ENCODE results near the gene PRM3. TPM values are rescaled to one million over a fixed set of nuclear protein-coding genes. Genes with fewer than 3 reads are reported as not detected.

PRM3 gene
- total RNA-seq, 3 donors from 2014 or later = not detected

DNA sequence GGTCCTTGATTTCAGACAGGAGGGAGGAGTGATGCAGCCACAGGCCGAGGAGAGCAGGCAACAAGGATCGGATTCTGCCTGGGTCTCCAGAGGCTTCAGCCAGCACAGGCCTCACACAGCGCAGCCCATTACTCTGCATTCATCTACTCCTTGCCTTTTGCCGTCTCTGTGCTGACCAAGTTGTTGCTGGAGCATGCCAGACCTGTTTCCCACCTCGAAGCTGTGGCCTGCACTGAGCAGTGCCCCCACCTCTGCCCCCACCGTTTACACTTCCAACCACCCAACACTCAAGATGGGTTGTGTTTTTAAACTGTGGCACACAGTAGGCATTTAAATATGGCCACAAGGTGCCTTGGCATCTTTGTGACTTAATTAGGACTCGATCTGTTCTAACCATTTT, 1.5 kb upstream of the PRM3 start:
- H3K4me3 ChIP-seq = no peak overlapping the region
- TF ChIP-seq, protein P1, sequence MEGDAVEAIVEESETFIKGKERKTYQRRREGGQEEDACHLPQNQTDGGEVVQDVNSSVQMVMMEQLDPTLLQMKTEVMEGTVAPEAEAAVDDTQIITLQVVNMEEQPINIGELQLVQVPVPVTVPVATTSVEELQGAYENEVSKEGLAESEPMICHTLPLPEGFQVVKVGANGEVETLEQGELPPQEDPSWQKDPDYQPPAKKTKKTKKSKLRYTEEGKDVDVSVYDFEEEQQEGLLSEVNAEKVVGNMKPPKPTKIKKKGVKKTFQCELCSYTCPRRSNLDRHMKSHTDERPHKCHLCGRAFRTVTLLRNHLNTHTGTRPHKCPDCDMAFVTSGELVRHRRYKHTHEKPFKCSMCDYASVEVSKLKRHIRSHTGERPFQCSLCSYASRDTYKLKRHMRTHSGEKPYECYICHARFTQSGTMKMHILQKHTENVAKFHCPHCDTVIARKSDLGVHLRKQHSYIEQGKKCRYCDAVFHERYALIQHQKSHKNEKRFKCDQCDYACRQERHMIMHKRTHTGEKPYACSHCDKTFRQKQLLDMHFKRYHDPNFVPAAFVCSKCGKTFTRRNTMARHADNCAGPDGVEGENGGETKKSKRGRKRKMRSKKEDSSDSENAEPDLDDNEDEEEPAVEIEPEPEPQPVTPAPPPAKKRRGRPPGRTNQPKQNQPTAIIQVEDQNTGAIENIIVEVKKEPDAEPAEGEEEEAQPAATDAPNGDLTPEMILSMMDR (IDR thresholded peaks at IDR 0.05) = no peak
- TF ChIP-seq POLR2AphosphoS5 (IDR thresholded peaks at IDR 0.05) (no peak), POLR2A (IDR thresholded peaks at IDR 0.05) (no peak)
- no peaks in the 10 kb centered on the region for H3K27me3 ChIP-seq
- intact Hi-C loops (cut with DNase I; ENCODE audit: low total_unique reads) = no loop called here
- DNase-seq (ENCODE audit: low spot score in 2 of 2) = no peak
- no peaks in the 10 kb centered on the region for H3K4me1 ChIP-seq
- H3K27ac ChIP-seq = no peak overlapping the region
- H3K9me3 ChIP-seq = no peaks in the 10 kb centered on the region
- H3K36me3 ChIP-seq = no peaks in the 10 kb centered on the region

DNA sequence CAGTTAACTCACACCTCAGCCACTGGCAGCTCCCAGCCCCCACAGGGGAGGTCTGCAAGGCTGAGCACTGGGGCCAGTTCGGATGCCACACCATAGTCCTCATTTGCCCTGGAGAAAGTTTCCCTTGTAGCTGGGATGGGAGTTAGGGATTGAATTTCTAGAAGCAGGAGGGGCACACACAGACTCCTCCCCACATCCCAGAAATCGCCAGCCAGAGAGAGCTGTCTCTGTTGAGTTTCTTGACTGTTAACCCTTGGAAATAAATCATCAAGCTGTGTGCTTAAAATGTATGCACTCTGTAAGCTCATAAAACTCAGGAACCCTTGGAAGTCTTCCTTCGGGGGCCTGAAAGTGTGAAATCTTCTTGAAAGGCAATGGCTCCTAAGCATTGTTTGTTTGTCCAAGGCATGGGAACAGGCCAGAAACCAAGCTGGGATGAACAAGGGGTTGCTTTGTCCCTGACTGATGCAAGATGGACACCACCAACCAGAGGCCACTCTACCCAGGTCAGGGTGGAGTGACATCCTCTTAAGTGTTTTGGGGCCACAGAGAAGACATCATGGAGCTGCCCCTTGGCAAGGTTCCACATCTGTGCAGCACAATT, 394 bp upstream of the PRM3 start:
- TF ChIP-seq, protein P1 (IDR thresholded peaks at IDR 0.05) = no peak
- no peak for TF ChIP-seq POLR2A (IDR thresholded peaks at IDR 0.05)
- no peak for TF ChIP-seq POLR2AphosphoS5 (IDR thresholded peaks at IDR 0.05)

DNA sequence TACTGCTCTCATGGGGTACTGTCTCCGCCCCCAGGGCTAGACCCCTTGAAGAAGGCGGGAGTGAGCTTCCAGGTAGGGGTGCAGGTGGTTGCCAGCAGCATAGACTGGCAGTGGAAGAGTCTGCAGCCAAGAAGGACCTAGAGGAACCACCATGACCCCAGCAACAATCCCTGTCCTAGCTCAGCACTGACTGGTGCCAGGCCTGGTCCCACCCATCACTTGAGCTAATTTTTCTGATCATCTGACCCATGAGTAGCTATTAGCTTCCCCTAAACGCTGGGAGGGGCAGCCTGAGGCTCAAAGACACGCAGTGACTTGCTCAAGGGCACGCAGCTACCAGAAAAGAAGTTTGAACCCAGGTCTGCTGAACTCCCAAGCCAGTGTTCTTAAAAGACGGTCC, 945 bp downstream of the PRM3 start:
- intact Hi-C loops (cut with DNase I; ENCODE audit: low total_unique reads) = no loop called here
- TF ChIP-seq POLR2AphosphoS5 (IDR thresholded peaks at IDR 0.05) (no peak), POLR2A (IDR thresholded peaks at IDR 0.05) (no peak)
- TF ChIP-seq, protein P1 (IDR thresholded peaks at IDR 0.05) = no peak

More for the DNA sequence above, 394 bp upstream of the PRM3 start:
- H3K27ac ChIP-seq = no peak overlapping the region
- no peaks in the 10 kb centered on the region for H3K9me3 ChIP-seq
- no peak overlapping the region for H3K4me3 ChIP-seq
- no peaks in the 10 kb centered on the region for H3K27me3 ChIP-seq
- no peaks in the 10 kb centered on the region for H3K4me1 ChIP-seq
- intact Hi-C loops (cut with DNase I; ENCODE audit: low total_unique reads) = no loop called here
- no peak for DNase-seq (ENCODE audit: low spot score in 2 of 2)
- no peaks in the 10 kb centered on the region for H3K36me3 ChIP-seq

DNA sequence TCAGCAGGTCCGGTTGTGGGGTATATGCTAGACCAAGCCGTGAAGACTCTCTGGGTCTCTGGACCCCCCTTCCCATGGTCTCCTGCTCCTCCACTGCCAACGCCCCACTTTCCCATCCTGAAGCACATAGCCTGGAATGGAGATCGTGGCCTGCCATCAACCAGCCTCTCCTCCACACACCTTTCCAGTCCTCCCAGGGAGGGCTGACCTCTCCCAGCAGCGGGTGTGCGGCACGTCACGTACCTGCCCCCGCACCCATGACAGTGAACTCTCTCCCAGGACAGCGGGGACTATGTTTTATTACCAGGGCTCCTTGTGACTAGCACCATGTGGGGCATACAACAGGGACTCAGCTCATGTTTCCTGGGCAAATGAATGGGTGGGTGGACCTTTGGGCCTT, 1.8 kb downstream of the PRM3 start:
- H3K4me3 ChIP-seq = no peak overlapping the region
- no peaks in the 10 kb centered on the region for H3K27me3 ChIP-seq
- TF ChIP-seq POLR2AphosphoS5 (IDR thresholded peaks at IDR 0.05) (no peak), POLR2A (IDR thresholded peaks at IDR 0.05) (no peak)
- TF ChIP-seq, protein P1 (IDR thresholded peaks at IDR 0.05) = no peak
- intact Hi-C loops (cut with DNase I; ENCODE audit: low total_unique reads) = no loop called here
- no peak for DNase-seq (ENCODE audit: low spot score in 2 of 2)
- H3K9me3 ChIP-seq = no peaks in the 10 kb centered on the region
- no peak overlapping the region for H3K27ac ChIP-seq
- H3K4me1 ChIP-seq = no peaks in the 10 kb centered on the region
- H3K36me3 ChIP-seq = no peaks in the 10 kb centered on the region

More for the DNA sequence above, 945 bp downstream of the PRM3 start:
- Histone ChIP-seq H3K9me3 (no peaks in the 10 kb centered on the region), H3K27ac (no peak overlapping the region), H3K4me1 (no peaks in the 10 kb centered on the region), H3K4me3 (no peak overlapping the region), H3K36me3 (no peaks in the 10 kb centered on the region), H3K27me3 (no peaks in the 10 kb centered on the region)
- DNase-seq (ENCODE audit: low spot score in 2 of 2) = no peak

DNA sequence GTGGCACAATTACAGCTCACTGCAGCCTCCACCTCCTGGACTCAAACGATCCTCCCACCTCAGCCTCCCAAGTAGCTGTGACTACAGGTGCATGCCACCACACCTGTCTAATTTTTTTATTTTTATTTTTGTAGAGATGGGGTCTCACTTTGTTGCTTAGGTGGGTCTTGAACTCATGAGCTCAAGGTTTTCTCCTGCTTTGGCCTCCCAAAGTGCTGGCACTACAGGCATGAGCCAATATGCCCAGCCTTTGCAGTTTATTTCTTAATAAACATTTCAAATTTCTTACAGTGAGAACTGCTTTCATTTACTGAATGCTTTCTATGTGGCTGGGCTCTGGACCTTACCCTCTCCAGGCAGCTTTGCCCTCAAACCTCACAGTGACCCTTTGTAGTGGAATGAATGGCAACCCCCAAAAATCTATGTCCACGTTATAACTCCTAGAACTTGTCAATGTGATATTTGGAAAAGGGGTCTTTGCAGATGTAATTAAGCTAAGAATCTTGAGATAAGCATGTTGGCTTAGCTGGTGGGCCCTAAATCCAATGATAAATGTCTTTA, 2.7 kb downstream of the PRM3 start:
- Histone ChIP-seq H3K27me3 (no peaks in the 10 kb centered on the region), H3K4me3 (no peak overlapping the region), H3K9me3 (no peaks in the 10 kb centered on the region), H3K36me3 (no peaks in the 10 kb centered on the region), H3K4me1 (no peaks in the 10 kb centered on the region), H3K27ac (no peak overlapping the region)
- TF ChIP-seq POLR2AphosphoS5 (IDR thresholded peaks at IDR 0.05) (no peak), POLR2A (IDR thresholded peaks at IDR 0.05) (no peak)
- TF ChIP-seq, protein P1 (IDR thresholded peaks at IDR 0.05) = no peak
- intact Hi-C loops (cut with DNase I; ENCODE audit: low total_unique reads) = no loop called here
- DNase-seq (ENCODE audit: low spot score in 2 of 2) = no peak

All from breast epithelium (tissue), 4 donors.